H1 (cell line): ENCODE measurements around the gene NPIPB8. TPM values are rescaled to one million over a fixed set of nuclear protein-coding genes. Genes with fewer than 3 reads are reported as not detected.

Source experiments
- CTCF ChIA-PET: fragments of 300-600 bp; sonication (Branson Sonifier 250); formaldehyde crosslinking; loops from one replicate; lab custom pipeline; 2021; ENCODE audit not compliant: partially characterized antibody; lab: Charles Lee
- POLR2A ChIA-PET: fragments of 300-600 bp; sonication (Branson Sonifier 250); formaldehyde crosslinking; loops from one replicate; lab custom pipeline; 2021; ENCODE audit warnings: inconsistent platforms; ENCODE audit not compliant: partially characterized antibody; lab: Charles Lee
- DNase-seq, 2 experiments: peaks; one replicate each; pipeline versions ENCODE4 v3.0.0 to v3.0.0-alpha.2; 2010 to 2022; ENCODE audit warnings: low spot score in 2 of 2, low read depth in 1 of 2, mixed read lengths in 1 of 2
- FAIRE-seq: peaks from 2 replicates; lab custom pipeline; 2011; peaks lifted over from hg19 to GRCh38; lab: Jason Lieb, UNC
- H2AFZ ChIP-seq: 2 replicates; pipeline ENCODE4 v1.8.1; 2012; ENCODE audit warnings: low read length, inconsistent platforms
- H2AK5ac ChIP-seq: 2 replicates; pipeline ENCODE4 v1.6.1; 2013; ENCODE audit warnings: low read depth, low read length
- H2BK120ac ChIP-seq: replicated peaks from 2 replicates; pipeline ENCODE3; 2013; ENCODE audit warnings: low read depth, low read length, inconsistent platforms
- H2BK12ac ChIP-seq: 2 replicates; pipeline ENCODE4 v1.6.1; 2013; ENCODE audit warnings: low read depth, low read length
- H2BK15ac ChIP-seq: 2 replicates; pipeline ENCODE4 v1.6.1; 2013; ENCODE audit warnings: low read length
- H2BK20ac ChIP-seq: 2 replicates; pipeline ENCODE4 v1.6.1; 2013; ENCODE audit warnings: low read length
- H2BK5ac ChIP-seq: 2 replicates; pipeline ENCODE4 v1.6.1; 2013; ENCODE audit warnings: low read depth, low read length
- H3K14ac ChIP-seq: 2 replicates; pipeline ENCODE4 v1.6.1; 2013; ENCODE audit warnings: inconsistent platforms; ENCODE audit not compliant: insufficient read length
- H3K18ac ChIP-seq: 2 replicates; pipeline ENCODE4 v1.6.1; 2013; ENCODE audit warnings: low read length; ENCODE audit errors: extremely low read depth
- H3K23ac ChIP-seq: 2 replicates; pipeline ENCODE4 v1.6.1; 2013; ENCODE audit warnings: inconsistent platforms; ENCODE audit not compliant: insufficient read length
- H3K23me2 ChIP-seq: 2 replicates; pipeline ENCODE4 v1.6.1; 2013; ENCODE audit warnings: low read depth, low read length
- H3K27ac ChIP-seq: 2 replicates; pipeline ENCODE4 v1.6.1; 2011; ENCODE audit warnings: low read depth, low read length, inconsistent platforms
- H3K27me3 ChIP-seq, 4 experiments: replicated peaks in 1 of 4; 1 replicate in 1 of 4; 2 replicates in 3 of 4; pipeline versions ENCODE4 v1.6.1 to v1.8.1; 2011 to 2013; ENCODE audit warnings: low read length in 3 of 4, mild to moderate bottlenecking in 3 of 4, inconsistent platforms in 2 of 4, mixed read lengths in 2 of 4, moderate library complexity in 1 of 4; ENCODE audit not compliant: control insufficient read depth in 3 of 4, insufficient read depth in 3 of 4; ENCODE audit errors: extremely low read depth in 1 of 4
- H3K36me3 ChIP-seq, 4 experiments: 2 replicates each; pipeline versions ENCODE4 v1.6.1 to v1.8.1; 2011 to 2013; ENCODE audit warnings: mild to moderate bottlenecking in 4 of 4, low read length in 3 of 4, moderate library complexity in 2 of 4, control low read depth in 1 of 4, inconsistent platforms in 1 of 4; ENCODE audit not compliant: insufficient read depth in 4 of 4, control insufficient read depth in 2 of 4
- H3K4ac ChIP-seq: replicated peaks from 2 replicates; pipeline ENCODE3; 2013; ENCODE audit warnings: low read length, low read depth, mixed read lengths, inconsistent platforms; ENCODE audit not compliant: insufficient read length
- H3K4me1 ChIP-seq, 4 experiments: replicated peaks in 1 of 4; 1 replicate in 1 of 4; 2 replicates in 3 of 4; pipeline versions ENCODE4 v1.6.1 to v1.8.1; 2011 to 2013; ENCODE audit warnings: low read length in 3 of 4, inconsistent platforms in 2 of 4, mixed read lengths in 1 of 4; ENCODE audit not compliant: insufficient read depth in 4 of 4, control insufficient read depth in 3 of 4
- H3K4me2 ChIP-seq, 2 experiments: 2 replicates each; pipeline versions ENCODE4 v1.6.1 to v1.8.1; 2011 to 2013; ENCODE audit warnings: low read depth in 2 of 2, low read length in 2 of 2, control low read depth in 1 of 2, inconsistent platforms in 1 of 2, mild to moderate bottlenecking in 1 of 2; ENCODE audit not compliant: insufficient read depth in 1 of 2
- H3K4me3 ChIP-seq, 4 experiments: fragments of 200-600, 300-600 bp in 1 of 4; sonication (generic), shearing (Covaris generic), sonication (Bioruptor Twin) in 1 of 4; 2 replicates each; pipeline versions ENCODE4 v1.5.1 to v1.8.1; 2011 to 2016; ENCODE audit warnings: low read length in 4 of 4, low read depth in 3 of 4, control low read depth in 2 of 4, inconsistent platforms in 2 of 4, mild to moderate bottlenecking in 2 of 4, mixed read lengths in 1 of 4, moderate library complexity in 1 of 4; ENCODE audit not compliant: insufficient read depth in 2 of 4; ENCODE audit errors: extremely low read depth in 1 of 4
- H3K56ac ChIP-seq: replicated peaks from 2 replicates; pipeline ENCODE3; 2013; ENCODE audit warnings: low read depth, mild to moderate bottlenecking, mixed read lengths, low read length, inconsistent platforms; ENCODE audit not compliant: insufficient read length
- H3K79me1 ChIP-seq: 2 replicates; pipeline ENCODE4 v1.6.1; 2013; ENCODE audit warnings: low read depth, low read length, control low read depth
- H3K79me2 ChIP-seq, 2 experiments: 2 replicates each; pipeline versions ENCODE4 v1.6.1 to v1.8.1; 2012 to 2013; ENCODE audit warnings: low read length in 2 of 2, mild to moderate bottlenecking in 2 of 2, inconsistent platforms in 1 of 2; ENCODE audit not compliant: insufficient read depth in 2 of 2, control insufficient read depth in 1 of 2
- H3K9ac ChIP-seq, 4 experiments: replicated peaks in 1 of 4; 1 replicate in 1 of 4; 2 replicates in 3 of 4; pipeline versions ENCODE4 v1.6.1 to v1.8.1; 2011 to 2013; ENCODE audit warnings: low read depth in 3 of 4, low read length in 3 of 4, control low read depth in 2 of 4, mild to moderate bottlenecking in 2 of 4, moderate library complexity in 2 of 4, inconsistent platforms in 1 of 4; ENCODE audit errors: extremely low read depth in 1 of 4
- H3K9me3 ChIP-seq, 2 experiments: 2 replicates each; pipeline versions ENCODE4 v1.6.1 to v1.8.1; 2012 to 2013; ENCODE audit warnings: mild to moderate bottlenecking in 2 of 2, moderate library complexity in 2 of 2, control low read depth in 1 of 2, inconsistent platforms in 1 of 2, low read depth in 1 of 2, low read length in 1 of 2, mixed read lengths in 1 of 2; ENCODE audit not compliant: insufficient read depth in 2 of 2
- H4K20me1 ChIP-seq, 2 experiments: replicated peaks in 1 of 2; 2 replicates each; pipeline versions ENCODE3 to v1.8.1; 2011 to 2013; ENCODE audit warnings: inconsistent platforms in 2 of 2, low read length in 2 of 2, mild to moderate bottlenecking in 1 of 2; ENCODE audit not compliant: insufficient read depth in 2 of 2, control insufficient read depth in 1 of 2
- H4K5ac ChIP-seq: 2 replicates; pipeline ENCODE4 v1.6.1; 2013; ENCODE audit warnings: low read length, low read depth, mixed read lengths, inconsistent platforms; ENCODE audit not compliant: insufficient read length
- H4K8ac ChIP-seq: 2 replicates; pipeline ENCODE4 v1.8.0; 2013; ENCODE audit warnings: mild to moderate bottlenecking, moderate library complexity, low read length, inconsistent platforms; ENCODE audit not compliant: insufficient read depth; ENCODE audit errors: extremely low read depth
- H4K91ac ChIP-seq: replicated peaks from 2 replicates; pipeline ENCODE3; 2013; ENCODE audit warnings: low read length, mixed read lengths, inconsistent platforms; ENCODE audit not compliant: insufficient read length
- ASH2L ChIP-seq: fragments of 200-600, 300-600 bp; sonication (generic); IDR thresholded peaks from one replicate; pipeline ENCODE4 v1.7.1; 2017; ENCODE audit warnings: low read length
- EZH2 ChIP-seq: fragments of 200-600 bp; sonication (generic); IDR thresholded peaks from 2 replicates; pipeline ENCODE4 v1.7.1; 2012; ENCODE audit warnings: low read depth, mild to moderate bottlenecking, moderate library complexity, low read length, inconsistent platforms; ENCODE audit not compliant: severe bottlenecking
- GABPA ChIP-seq: IDR thresholded peaks from 2 replicates; pipeline ENCODE4 v1.6.1; 2011; ENCODE audit warnings: mild to moderate bottlenecking, low read length, moderate library complexity, borderline replicate concordance; ENCODE audit not compliant: insufficient read depth
- KDM1A ChIP-seq: fragments of 200-600, 300-600 bp; sonication (generic); IDR thresholded peaks from 2 replicates; pipeline ENCODE4 v1.7.1; 2016; ENCODE audit warnings: mild to moderate bottlenecking, low read length, borderline replicate concordance
- SIN3A ChIP-seq, 2 experiments: IDR thresholded peaks in 1 of 2; conservative IDR thresholded peaks in 1 of 2; 2 replicates each; pipeline ENCODE4 v1.6.1; 2011 to 2012; ENCODE audit warnings: low read length in 2 of 2, improper control_type of control experiment in 1 of 2, low read depth in 1 of 2, mild to moderate bottlenecking in 1 of 2
- SP2 ChIP-seq: IDR thresholded peaks from 2 replicates; pipeline ENCODE4 v1.6.1; 2012; ENCODE audit warnings: mild to moderate bottlenecking, low read length, inconsistent platforms
- SP4 ChIP-seq: IDR thresholded peaks from 2 replicates; pipeline ENCODE4 v1.6.1; 2012; ENCODE audit warnings: low read length, inconsistent platforms
- SUZ12 ChIP-seq: fragments of 200-600 bp; sonication (generic); IDR thresholded peaks from 2 replicates; pipeline ENCODE4 v1.6.1; 2012; ENCODE audit warnings: mild to moderate bottlenecking, inconsistent platforms, low read length, moderate library complexity, mixed read lengths
- WGBS, 2 experiments: shearing (Covaris generic) in 1 of 2; methylation state at CpG; one replicate each; pipeline versions ENCODE4 v1.1.6 to v1.1.7; 2013 to 2015; ENCODE audit warnings: low lambda C conversion rate in 2 of 2, mixed read lengths in 2 of 2, inconsistent platforms in 1 of 2, low coverage in 1 of 2, missing lambda C conversion rate in 1 of 2; ENCODE audit not compliant: insufficient replicate concordance in 2 of 2, insufficient coverage in 1 of 2, insufficient read length in 1 of 2; ENCODE audit errors: extremely low coverage in 1 of 2, missing lambda C conversion rate in 1 of 2; 5-methylcytosine and 5-hydroxymethylcytosine counted together
- polyA plus RNA-seq, 7 experiments: library from polyadenylated mRNA; depleted of rRNA in 3 of 7; stranded (reverse) in 5 of 7; unstranded in 2 of 7; fragments of >200 nt in 5 of 7; fragments of 200-250 nt in 2 of 7; gene quantifications; 1 replicate in 5 of 7; 2 replicates in 1 of 7; 4 replicates in 1 of 7; pipeline versions ENCODE4 v1.2.1 to v1.2.3, GENCODE V29; 2011 to 2013; ENCODE audit warnings: missing spikeins in 2 of 7, mixed read lengths in 2 of 7
- total RNA-seq: library from RNA; stranded (reverse); fragmentation: NEBNext Ultra II Directional; extraction: Animal tissue kit (Norgen Biotek cat#: 25700); gene quantifications from 2 replicates; pipeline ENCODE4 v1.2.1, GENCODE V29; 2021
- TF ChIP-seq, protein P1 (sequence below), 3 experiments: IDR thresholded peaks; 1 replicate in 2 of 3; 2 replicates in 1 of 3; pipeline versions ENCODE4 v1.5.1 to v1.6.1; 2011; ENCODE audit warnings: low read length in 3 of 3, mild to moderate bottlenecking in 3 of 3, inconsistent platforms in 2 of 3, low read depth in 1 of 3, moderate library complexity in 1 of 3; ENCODE audit not compliant: insufficient read depth in 1 of 3; ENCODE audit errors: control extremely low read depth in 1 of 3
- TF ChIP-seq, protein P2 (sequence below): IDR thresholded peaks from 2 replicates; pipeline ENCODE4 v1.6.1; 2012; ENCODE audit warnings: inconsistent platforms

Gene NPIPB8
- total and polyA plus RNA-seq, 2 of the 8 experiments (the other 6 are each of a cell fraction or from before 2014, with no cell fraction given) = 0.05 TPM; not detected in 1

- Histone ChIP-seq H3K27me3 (no peaks in the 10 kb centered on the region), H3K56ac (no peak overlapping the region), H2BK15ac (no peak overlapping the region), H3K4me3 (no peak overlapping the region), H4K91ac (no peak overlapping the region), H2BK120ac (no peak overlapping the region), H3K4me1 (peaks cover 0 to 12% (median 6%) of the 10 kb centered on the region in 4 experiments; a peak in 5 of 7 replicates), H3K36me3 (peaks cover 0 to 4% (median 1%) of the 10 kb centered on the region in 4 experiments; a peak in 4 of 8 replicates), H4K8ac (no peak overlapping the region), H4K20me1 (no peaks in the 10 kb centered on the region), H3K4me2 (no peak overlapping the region), H2AFZ (no peak overlapping the region), H3K23me2 (no peaks in the 10 kb centered on the region), H3K27ac (no peak overlapping the region), H3K9ac (no peak overlapping the region), H3K9me3 (no peaks in the 10 kb centered on the region), H3K79me2 (no peaks in the 10 kb centered on the region), H3K4ac (no peak overlapping the region), H2BK20ac (no peak overlapping the region), H4K5ac (no peak overlapping the region), H2BK12ac (no peak overlapping the region), H2AK5ac (no peak overlapping the region), H3K18ac (no peak overlapping the region), H3K14ac (no peak overlapping the region), H3K79me1 (no peaks in the 10 kb centered on the region), H3K23ac (no peak overlapping the region), H2BK5ac (no peak overlapping the region)
- 98% methylated on average over 5 of the region's 5 CpGs; no CpG with 5 or more reads in 1 of the 2 experiments for WGBS, 2 experiments
- ChIA-PET CTCF (interaction anchor here (0.6 to 1.6 kb wide), 3 partner anchors 8 to 24 kb away, joined by 3 to 6 read pairs (median 5); no protein-coding TSS in a partner anchor), POLR2A (interaction anchor here (1.0 to 3.2 kb wide), 4 partner anchors 12 to 38 kb away, joined by 3 to 9 read pairs (median 4); partner anchors contain the start of gene SGF29)
- DNase-seq (no peak), FAIRE-seq (no peak)
- TF ChIP-seq SP4 = no peak
- TF ChIP-seq KDM1A = no peak
- TF ChIP-seq, protein P1, sequence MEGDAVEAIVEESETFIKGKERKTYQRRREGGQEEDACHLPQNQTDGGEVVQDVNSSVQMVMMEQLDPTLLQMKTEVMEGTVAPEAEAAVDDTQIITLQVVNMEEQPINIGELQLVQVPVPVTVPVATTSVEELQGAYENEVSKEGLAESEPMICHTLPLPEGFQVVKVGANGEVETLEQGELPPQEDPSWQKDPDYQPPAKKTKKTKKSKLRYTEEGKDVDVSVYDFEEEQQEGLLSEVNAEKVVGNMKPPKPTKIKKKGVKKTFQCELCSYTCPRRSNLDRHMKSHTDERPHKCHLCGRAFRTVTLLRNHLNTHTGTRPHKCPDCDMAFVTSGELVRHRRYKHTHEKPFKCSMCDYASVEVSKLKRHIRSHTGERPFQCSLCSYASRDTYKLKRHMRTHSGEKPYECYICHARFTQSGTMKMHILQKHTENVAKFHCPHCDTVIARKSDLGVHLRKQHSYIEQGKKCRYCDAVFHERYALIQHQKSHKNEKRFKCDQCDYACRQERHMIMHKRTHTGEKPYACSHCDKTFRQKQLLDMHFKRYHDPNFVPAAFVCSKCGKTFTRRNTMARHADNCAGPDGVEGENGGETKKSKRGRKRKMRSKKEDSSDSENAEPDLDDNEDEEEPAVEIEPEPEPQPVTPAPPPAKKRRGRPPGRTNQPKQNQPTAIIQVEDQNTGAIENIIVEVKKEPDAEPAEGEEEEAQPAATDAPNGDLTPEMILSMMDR (IDR thresholded peaks at IDR 0.05; ENCODE audit: control extremely low read depth in 1 of 3, insufficient read depth in 1 of 3, low read depth in 1 of 3, low read length in 3 of 3) = no peak
- TF ChIP-seq GABPA = no peak
- no peak for TF ChIP-seq EZH2
- no peak for TF ChIP-seq ASH2L
- TF ChIP-seq SIN3A (conservative IDR thresholded peaks at IDR 0.05 in 1 of 2, IDR thresholded peaks at IDR 0.05 in 1 of 2; ENCODE audit: low read depth in 1 of 2, low read length in 2 of 2) = no peak
- TF ChIP-seq SUZ12 = no peak
- TF ChIP-seq, protein P2, sequence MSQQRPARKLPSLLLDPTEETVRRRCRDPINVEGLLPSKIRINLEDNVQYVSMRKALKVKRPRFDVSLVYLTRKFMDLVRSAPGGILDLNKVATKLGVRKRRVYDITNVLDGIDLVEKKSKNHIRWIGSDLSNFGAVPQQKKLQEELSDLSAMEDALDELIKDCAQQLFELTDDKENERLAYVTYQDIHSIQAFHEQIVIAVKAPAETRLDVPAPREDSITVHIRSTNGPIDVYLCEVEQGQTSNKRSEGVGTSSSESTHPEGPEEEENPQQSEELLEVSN = no peak
- no peak for TF ChIP-seq SP2
Observed at GRCh38 chr16:28592511-28592910, 45.4 kb upstream of the NPIPB8 start.
